ENCODE data around the gene GHSR. TPM values are rescaled to one million over a fixed set of nuclear protein-coding genes. Genes with fewer than 3 reads are reported as not detected.

The GHSR gene
- polyA plus RNA-seq (ENCODE audit: insufficient read length): not detected

GRCh38 chr3:172447611-172448579 lies at the start of gene GHSR:
Gene GHSR (minus strand): TSS chr3:172448456. CDS start chr3:172448413, 43 bp downstream.
- DNase-seq: no peak

- peak; percentile 71 for DNase-seq
These were observed 42.0 kb upstream of the GHSR start for GRCh38 chr3:172490198-172490669.

- DNase-seq: no peak
These were observed 29.9 kb upstream of the GHSR start for GRCh38 chr3:172478116-172478515.

- DNase-seq: no peak
These were observed 28.1 kb upstream of the GHSR start for GRCh38 chr3:172476347-172476746.

- DNase-seq: no peak
These were observed 27.4 kb upstream of the GHSR start for GRCh38 chr3:172475703-172476102.

GRCh38 chr3:172471903-172472302 lies 23.6 kb upstream of the GHSR start:
- DNase-seq: no peak

GRCh38 chr3:172470588-172470987 lies 22.3 kb upstream of the GHSR start:
- DNase-seq: no peak

- DNase-seq: no peak
These were observed 19.0 kb upstream of the GHSR start for GRCh38 chr3:172467170-172467824.

- no peak for DNase-seq
These were observed 18.4 kb upstream of the GHSR start for GRCh38 chr3:172466553-172467130.

- no peak for DNase-seq
These were observed 17.0 kb upstream of the GHSR start for GRCh38 chr3:172465281-172465680.

GRCh38 chr3:172464306-172464705 lies 16.1 kb upstream of the GHSR start:
- DNase-seq: no peak

- DNase-seq: no peak
These were observed 13.4 kb upstream of the GHSR start for GRCh38 chr3:172461530-172462138.

GRCh38 chr3:172456404-172456803 lies 8.1 kb upstream of the GHSR start:
- DNase-seq: no peak

- DNase-seq: no peak
These were observed 5.9 kb upstream of the GHSR start for GRCh38 chr3:172454180-172454579.

GRCh38 chr3:172449466-172450149 lies 1.4 kb upstream of the GHSR start:
- peak; percentile 34 for DNase-seq

GRCh38 chr3:172448661-172449465 lies 607 bp upstream of the GHSR start:
- DNase-seq: no peak

- no peak for DNase-seq
These were observed 2.1 kb downstream of the GHSR start for GRCh38 chr3:172446198-172446597.

- DNase-seq: no peak
These were observed 3.4 kb downstream of the GHSR start for GRCh38 chr3:172444821-172445220.

- no peak for DNase-seq
These were observed 5.7 kb downstream of the GHSR start for GRCh38 chr3:172442606-172443005.

GRCh38 chr3:172441581-172441980 lies 6.7 kb downstream of the GHSR start:
- no peak for DNase-seq

GRCh38 chr3:172438186-172438585 lies 10.1 kb downstream of the GHSR start:
- no peak for DNase-seq

Data from hindlimb muscle (tissue), 1 donor.